HL-60 (cell line): ENCODE data around the gene CCDC146.
"Not testable (repeated sequence)": the region's sequence is repeated elsewhere in the genome, so short reads cannot be mapped to it uniquely, and the experiment has no call there.

Source experiments
- POLR2AphosphoS5 ChIP-seq: IDR thresholded peaks from 2 replicates; pipeline ENCODE4 v1.6.1; 2012; ENCODE audit warnings: low read depth
- TF ChIP-seq, protein P1 (sequence below): IDR thresholded peaks from one replicate; pipeline ENCODE4 v1.5.1; 2011; ENCODE audit warnings: low read length, control low read depth, inconsistent platforms; ENCODE audit not compliant: insufficient read depth
- TF ChIP-seq, protein P2 (sequence below): IDR thresholded peaks from 2 replicates; pipeline ENCODE4 v1.6.1; 2012; ENCODE audit warnings: low read depth; ENCODE audit not compliant: insufficient replicate concordance

DNA sequence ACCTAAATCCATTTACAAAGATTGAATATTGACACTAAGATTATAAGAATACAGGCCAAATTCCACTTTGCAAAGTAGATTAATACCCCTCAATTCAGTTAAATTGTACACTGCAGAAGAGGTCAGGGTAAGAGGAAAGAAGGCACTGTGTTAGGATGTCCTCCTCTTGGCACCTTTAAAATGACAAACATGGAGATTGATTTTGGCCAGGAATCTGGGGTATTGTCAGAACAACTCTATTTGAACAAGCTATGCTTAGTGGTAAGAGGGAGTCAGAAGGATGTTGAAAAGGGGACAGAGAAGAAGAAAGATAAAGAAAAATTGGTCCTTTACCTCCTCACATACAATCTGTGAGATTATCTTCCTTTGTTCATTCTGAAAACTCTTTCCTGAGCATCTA is 55.6 kb downstream of the CCDC146 start:
- TF ChIP-seq, protein P1, sequence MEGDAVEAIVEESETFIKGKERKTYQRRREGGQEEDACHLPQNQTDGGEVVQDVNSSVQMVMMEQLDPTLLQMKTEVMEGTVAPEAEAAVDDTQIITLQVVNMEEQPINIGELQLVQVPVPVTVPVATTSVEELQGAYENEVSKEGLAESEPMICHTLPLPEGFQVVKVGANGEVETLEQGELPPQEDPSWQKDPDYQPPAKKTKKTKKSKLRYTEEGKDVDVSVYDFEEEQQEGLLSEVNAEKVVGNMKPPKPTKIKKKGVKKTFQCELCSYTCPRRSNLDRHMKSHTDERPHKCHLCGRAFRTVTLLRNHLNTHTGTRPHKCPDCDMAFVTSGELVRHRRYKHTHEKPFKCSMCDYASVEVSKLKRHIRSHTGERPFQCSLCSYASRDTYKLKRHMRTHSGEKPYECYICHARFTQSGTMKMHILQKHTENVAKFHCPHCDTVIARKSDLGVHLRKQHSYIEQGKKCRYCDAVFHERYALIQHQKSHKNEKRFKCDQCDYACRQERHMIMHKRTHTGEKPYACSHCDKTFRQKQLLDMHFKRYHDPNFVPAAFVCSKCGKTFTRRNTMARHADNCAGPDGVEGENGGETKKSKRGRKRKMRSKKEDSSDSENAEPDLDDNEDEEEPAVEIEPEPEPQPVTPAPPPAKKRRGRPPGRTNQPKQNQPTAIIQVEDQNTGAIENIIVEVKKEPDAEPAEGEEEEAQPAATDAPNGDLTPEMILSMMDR = not testable (repeated sequence)
- TF ChIP-seq, protein P2, sequence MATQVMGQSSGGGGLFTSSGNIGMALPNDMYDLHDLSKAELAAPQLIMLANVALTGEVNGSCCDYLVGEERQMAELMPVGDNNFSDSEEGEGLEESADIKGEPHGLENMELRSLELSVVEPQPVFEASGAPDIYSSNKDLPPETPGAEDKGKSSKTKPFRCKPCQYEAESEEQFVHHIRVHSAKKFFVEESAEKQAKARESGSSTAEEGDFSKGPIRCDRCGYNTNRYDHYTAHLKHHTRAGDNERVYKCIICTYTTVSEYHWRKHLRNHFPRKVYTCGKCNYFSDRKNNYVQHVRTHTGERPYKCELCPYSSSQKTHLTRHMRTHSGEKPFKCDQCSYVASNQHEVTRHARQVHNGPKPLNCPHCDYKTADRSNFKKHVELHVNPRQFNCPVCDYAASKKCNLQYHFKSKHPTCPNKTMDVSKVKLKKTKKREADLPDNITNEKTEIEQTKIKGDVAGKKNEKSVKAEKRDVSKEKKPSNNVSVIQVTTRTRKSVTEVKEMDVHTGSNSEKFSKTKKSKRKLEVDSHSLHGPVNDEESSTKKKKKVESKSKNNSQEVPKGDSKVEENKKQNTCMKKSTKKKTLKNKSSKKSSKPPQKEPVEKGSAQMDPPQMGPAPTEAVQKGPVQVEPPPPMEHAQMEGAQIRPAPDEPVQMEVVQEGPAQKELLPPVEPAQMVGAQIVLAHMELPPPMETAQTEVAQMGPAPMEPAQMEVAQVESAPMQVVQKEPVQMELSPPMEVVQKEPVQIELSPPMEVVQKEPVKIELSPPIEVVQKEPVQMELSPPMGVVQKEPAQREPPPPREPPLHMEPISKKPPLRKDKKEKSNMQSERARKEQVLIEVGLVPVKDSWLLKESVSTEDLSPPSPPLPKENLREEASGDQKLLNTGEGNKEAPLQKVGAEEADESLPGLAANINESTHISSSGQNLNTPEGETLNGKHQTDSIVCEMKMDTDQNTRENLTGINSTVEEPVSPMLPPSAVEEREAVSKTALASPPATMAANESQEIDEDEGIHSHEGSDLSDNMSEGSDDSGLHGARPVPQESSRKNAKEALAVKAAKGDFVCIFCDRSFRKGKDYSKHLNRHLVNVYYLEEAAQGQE = not testable (repeated sequence)
- TF ChIP-seq POLR2AphosphoS5 = not testable (repeated sequence)
